ENCODE data around the gene DDX1. TPM values are rescaled to one million over a fixed set of nuclear protein-coding genes. Genes with fewer than 3 reads are reported as not detected.

The DDX1 gene
- total and polyA plus RNA-seq, 9 of the 15 experiments (the other 6 are each of a cell fraction or from before 2014, with no cell fraction given): 116 to 277 (median 232) TPM

DNA sequence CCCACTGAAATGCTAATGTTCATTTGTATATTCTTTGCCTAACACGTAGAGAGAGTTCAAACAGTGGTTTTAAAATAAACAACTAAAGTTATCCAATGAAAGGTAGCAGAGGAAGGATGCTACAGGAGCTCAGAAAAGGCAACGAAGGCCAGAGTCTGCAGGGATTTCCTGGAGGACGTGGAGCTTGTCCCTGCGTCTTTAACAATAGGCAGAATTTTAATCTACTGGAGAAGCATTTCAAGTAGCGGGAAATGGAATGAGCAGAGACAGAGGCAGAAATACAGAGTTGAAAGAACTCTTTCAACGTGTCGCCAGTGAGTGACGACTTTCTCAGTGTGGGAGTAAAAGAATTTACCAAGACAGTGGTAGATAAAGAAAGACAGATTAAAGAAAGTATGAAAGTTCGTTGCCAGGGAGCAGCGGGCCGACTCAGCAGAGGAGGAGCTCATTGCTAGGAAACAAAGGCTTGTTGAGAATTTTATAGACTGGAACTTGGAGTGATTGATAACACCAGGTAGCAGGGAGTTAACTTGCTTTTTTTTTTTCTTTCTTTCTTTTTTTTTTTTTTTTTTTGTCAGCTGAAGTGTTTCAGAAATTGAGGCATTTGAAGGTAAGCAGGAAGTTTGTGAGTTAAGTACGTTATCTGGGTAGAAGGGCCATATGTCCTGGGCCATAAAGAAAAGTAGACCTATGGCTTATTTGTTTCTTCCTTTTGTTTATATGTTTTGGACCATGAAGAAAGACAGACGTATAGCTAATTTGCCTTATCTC lies 29.9 kb upstream of the DDX1 start (continued):
- TF ChIP-seq CCNT2 (IDR thresholded peaks at IDR 0.05; ENCODE audit: borderline replicate concordance, extremely low read depth, insufficient read length, low read depth, low read length) (no peak), CBX5 (IDR thresholded peaks at IDR 0.05; ENCODE audit: borderline replicate concordance, low read depth) (no peak), SIN3A (IDR thresholded peaks at IDR 0.05; ENCODE audit: borderline replicate concordance in 2 of 2, control insufficient read depth in 1 of 2, low read depth in 2 of 2, low read length in 2 of 2) (no peak), EHMT2 (IDR thresholded peaks at IDR 0.05) (no peak), PHB2 (IDR thresholded peaks at IDR 0.05; ENCODE audit: low read depth) (no peak), ZNF134 (CRISPR knock-in tag; conservative IDR thresholded peaks at IDR 0.05) (no peak), ZNF23 (CRISPR knock-in tag; IDR thresholded peaks at IDR 0.05) (0 out of 2 replicates have a peak, but pooled peaks have one; percentile 0), RBFOX2 (IDR thresholded peaks at IDR 0.05; ENCODE audit: low read depth, low read length) (no peak), TCF3 (CRISPR knock-in tag; IDR thresholded peaks at IDR 0.05) (no peak), XRCC3 (IDR thresholded peaks at IDR 0.05) (no peak), NFATC3 (IDR thresholded peaks at IDR 0.05) (no peak), SP1 (CRISPR knock-in tag; IDR thresholded peaks at IDR 0.05) (no peak; the same call in 1 of the 2 replicates)
- TF ChIP-seq, protein P1, sequence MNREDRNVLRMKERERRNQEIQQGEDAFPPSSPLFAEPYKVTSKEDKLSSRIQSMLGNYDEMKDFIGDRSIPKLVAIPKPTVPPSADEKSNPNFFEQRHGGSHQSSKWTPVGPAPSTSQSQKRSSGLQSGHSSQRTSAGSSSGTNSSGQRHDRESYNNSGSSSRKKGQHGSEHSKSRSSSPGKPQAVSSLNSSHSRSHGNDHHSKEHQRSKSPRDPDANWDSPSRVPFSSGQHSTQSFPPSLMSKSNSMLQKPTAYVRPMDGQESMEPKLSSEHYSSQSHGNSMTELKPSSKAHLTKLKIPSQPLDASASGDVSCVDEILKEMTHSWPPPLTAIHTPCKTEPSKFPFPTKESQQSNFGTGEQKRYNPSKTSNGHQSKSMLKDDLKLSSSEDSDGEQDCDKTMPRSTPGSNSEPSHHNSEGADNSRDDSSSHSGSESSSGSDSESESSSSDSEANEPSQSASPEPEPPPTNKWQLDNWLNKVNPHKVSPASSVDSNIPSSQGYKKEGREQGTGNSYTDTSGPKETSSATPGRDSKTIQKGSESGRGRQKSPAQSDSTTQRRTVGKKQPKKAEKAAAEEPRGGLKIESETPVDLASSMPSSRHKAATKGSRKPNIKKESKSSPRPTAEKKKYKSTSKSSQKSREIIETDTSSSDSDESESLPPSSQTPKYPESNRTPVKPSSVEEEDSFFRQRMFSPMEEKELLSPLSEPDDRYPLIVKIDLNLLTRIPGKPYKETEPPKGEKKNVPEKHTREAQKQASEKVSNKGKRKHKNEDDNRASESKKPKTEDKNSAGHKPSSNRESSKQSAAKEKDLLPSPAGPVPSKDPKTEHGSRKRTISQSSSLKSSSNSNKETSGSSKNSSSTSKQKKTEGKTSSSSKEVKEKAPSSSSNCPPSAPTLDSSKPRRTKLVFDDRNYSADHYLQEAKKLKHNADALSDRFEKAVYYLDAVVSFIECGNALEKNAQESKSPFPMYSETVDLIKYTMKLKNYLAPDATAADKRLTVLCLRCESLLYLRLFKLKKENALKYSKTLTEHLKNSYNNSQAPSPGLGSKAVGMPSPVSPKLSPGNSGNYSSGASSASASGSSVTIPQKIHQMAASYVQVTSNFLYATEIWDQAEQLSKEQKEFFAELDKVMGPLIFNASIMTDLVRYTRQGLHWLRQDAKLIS (CRISPR knock-in tag; IDR thresholded peaks at IDR 0.05): no peak
- TF ChIP-seq, protein P2, sequence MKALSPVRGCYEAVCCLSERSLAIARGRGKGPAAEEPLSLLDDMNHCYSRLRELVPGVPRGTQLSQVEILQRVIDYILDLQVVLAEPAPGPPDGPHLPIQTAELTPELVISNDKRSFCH (CRISPR knock-in tag; IDR thresholded peaks at IDR 0.05): no peak
- TF ChIP-seq, protein P2 (tag; IDR thresholded peaks at IDR 0.05): no peak
- TF ChIP-seq, protein P3, sequence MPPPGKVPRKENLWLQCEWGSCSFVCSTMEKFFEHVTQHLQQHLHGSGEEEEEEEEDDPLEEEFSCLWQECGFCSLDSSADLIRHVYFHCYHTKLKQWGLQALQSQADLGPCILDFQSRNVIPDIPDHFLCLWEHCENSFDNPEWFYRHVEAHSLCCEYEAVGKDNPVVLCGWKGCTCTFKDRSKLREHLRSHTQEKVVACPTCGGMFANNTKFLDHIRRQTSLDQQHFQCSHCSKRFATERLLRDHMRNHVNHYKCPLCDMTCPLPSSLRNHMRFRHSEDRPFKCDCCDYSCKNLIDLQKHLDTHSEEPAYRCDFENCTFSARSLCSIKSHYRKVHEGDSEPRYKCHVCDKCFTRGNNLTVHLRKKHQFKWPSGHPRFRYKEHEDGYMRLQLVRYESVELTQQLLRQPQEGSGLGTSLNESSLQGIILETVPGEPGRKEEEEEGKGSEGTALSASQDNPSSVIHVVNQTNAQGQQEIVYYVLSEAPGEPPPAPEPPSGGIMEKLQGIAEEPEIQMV (tag; conservative IDR thresholded peaks at IDR 0.05; ENCODE audit: low read depth): no peak
- TF ChIP-seq, protein P4, sequence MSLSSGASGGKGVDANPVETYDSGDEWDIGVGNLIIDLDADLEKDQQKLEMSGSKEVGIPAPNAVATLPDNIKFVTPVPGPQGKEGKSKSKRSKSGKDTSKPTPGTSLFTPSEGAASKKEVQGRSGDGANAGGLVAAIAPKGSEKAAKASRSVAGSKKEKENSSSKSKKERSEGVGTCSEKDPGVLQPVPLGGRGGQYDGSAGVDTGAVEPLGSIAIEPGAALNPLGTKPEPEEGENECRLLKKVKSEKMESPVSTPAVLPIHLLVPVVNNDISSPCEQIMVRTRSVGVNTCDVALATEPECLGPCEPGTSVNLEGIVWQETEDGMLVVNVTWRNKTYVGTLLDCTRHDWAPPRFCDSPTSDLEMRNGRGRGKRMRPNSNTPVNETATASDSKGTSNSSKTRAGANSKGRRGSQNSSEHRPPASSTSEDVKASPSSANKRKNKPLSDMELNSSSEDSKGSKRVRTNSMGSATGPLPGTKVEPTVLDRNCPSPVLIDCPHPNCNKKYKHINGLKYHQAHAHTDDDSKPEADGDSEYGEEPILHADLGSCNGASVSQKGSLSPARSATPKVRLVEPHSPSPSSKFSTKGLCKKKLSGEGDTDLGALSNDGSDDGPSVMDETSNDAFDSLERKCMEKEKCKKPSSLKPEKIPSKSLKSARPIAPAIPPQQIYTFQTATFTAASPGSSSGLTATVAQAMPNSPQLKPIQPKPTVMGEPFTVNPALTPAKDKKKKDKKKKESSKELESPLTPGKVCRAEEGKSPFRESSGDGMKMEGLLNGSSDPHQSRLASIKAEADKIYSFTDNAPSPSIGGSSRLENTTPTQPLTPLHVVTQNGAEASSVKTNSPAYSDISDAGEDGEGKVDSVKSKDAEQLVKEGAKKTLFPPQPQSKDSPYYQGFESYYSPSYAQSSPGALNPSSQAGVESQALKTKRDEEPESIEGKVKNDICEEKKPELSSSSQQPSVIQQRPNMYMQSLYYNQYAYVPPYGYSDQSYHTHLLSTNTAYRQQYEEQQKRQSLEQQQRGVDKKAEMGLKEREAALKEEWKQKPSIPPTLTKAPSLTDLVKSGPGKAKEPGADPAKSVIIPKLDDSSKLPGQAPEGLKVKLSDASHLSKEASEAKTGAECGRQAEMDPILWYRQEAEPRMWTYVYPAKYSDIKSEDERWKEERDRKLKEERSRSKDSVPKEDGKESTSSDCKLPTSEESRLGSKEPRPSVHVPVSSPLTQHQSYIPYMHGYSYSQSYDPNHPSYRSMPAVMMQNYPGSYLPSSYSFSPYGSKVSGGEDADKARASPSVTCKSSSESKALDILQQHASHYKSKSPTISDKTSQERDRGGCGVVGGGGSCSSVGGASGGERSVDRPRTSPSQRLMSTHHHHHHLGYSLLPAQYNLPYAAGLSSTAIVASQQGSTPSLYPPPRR (CRISPR knock-in tag; IDR thresholded peaks at IDR 0.05; ENCODE audit: borderline replicate concordance): no peak

Data from K562 (cell line).